Measurements from ENCODE around the gene RNF146. TPM values are rescaled to one million over a fixed set of nuclear protein-coding genes. Genes with fewer than 3 reads are reported as not detected.

Gene RNF146, protein sequence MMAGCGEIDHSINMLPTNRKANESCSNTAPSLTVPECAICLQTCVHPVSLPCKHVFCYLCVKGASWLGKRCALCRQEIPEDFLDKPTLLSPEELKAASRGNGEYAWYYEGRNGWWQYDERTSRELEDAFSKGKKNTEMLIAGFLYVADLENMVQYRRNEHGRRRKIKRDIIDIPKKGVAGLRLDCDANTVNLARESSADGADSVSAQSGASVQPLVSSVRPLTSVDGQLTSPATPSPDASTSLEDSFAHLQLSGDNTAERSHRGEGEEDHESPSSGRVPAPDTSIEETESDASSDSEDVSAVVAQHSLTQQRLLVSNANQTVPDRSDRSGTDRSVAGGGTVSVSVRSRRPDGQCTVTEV
- 45.1 and 49.6 TPM in 2 replicates for total RNA-seq

DNA sequence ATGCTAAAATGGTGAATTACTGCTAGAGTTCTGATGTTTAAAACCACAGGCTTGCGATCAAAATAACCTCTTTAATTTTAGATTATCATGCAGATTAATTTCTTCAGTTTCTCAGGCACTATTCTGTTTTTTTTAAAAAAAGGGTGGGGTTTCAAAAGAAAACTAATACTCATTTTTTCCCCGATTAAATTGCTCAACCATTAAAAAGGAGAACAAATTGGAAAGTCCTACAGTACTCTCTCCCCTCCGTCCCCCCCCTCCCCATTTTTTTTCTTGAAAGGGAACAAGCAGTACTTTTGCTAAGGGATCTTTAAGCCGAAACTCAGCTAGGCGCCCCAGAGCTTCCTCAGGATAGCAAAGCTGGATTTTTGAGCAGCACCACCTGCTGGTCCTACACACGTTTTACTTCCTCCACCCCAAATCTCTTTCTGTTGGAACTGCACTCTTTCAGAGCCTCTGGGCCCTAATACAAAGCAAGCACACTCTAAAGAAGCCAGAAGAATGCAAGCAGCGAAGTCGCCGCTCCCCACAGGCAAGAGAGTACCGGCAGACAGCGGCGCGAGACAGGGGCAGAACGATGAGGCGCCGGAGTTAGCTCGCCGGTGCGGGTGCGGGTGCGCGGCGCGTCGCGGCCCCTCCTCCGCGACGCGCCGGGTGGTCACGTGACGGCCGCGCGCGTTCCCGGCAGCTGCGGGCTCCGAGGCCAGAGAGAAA, at the start of gene RNF146:
Gene RNF146, plus strand, starts transcription at position 687 of the 714 bp plus-strand sequence. CDS start 13,475 bp downstream, outside the sequence.

Other genes starting within 250 kb of the RNF146 start
- not detected in 2 replicates for gene RSPO3, start 148.2 kb upstream of the RNF146 start, total RNA-seq
- 38.9 and 39.6 TPM in 2 replicates for gene ECHDC1, start 76.7 kb downstream of the RNF146 start, total RNA-seq
- not detected in 2 replicates for gene KIAA0408, start 192.5 kb downstream of the RNF146 start, total RNA-seq